ENCODE measurements around the gene UBA6. TPM values are rescaled to one million over a fixed set of nuclear protein-coding genes. Genes with fewer than 3 reads are reported as not detected.

The UBA6 gene
- total and polyA plus RNA-seq, 9 of the 15 experiments (the other 6 are each of a cell fraction or from before 2014, with no cell fraction given): 22.9 to 139 (median 94.6) TPM

GRCh38 chr4:67694662-67695061, 6.3 kb downstream of the UBA6 start:
- no TSS peak for BruUV-seq (replicated peaks)

More at GRCh38 chr4:67694662-67695061, 6.3 kb downstream of the UBA6 start:
- Histone ChIP-seq H3K27ac (ENCODE audit: extremely low read depth, low read depth, low read length) (no peak overlapping the region), H3K9me1 (ENCODE audit: control insufficient read depth, insufficient read depth, low read length) (no peaks in the 10 kb centered on the region), H3K4me2 (ENCODE audit: insufficient read depth, low read length) (no peak overlapping the region), H2AFZ (ENCODE audit: low read depth, low read length) (no peak overlapping the region), H3K4me1 (replicated peaks in 1 of 2; ENCODE audit: control insufficient read depth in 2 of 2, insufficient read depth in 2 of 2, low read length in 2 of 2) (peaks cover 3 to 12% of the 10 kb centered on the region in 2 experiments; a peak in 2 of 5 replicates), H3K36me3 (ENCODE audit: control insufficient read depth, insufficient read depth, low read length) (peaks cover 67% of the 10 kb centered on the region), H3K27me3 (ENCODE audit: control insufficient read depth in 2 of 2, insufficient read depth in 2 of 2, low read length in 2 of 2) (no peaks in the 10 kb centered on the region), H3K9ac (ENCODE audit: insufficient read depth in 1 of 2, low read depth in 2 of 2, low read length in 2 of 2) (no peak overlapping the region), H4K20me1 (replicated peaks; ENCODE audit: control insufficient read depth, insufficient read depth, low read length) (no peaks in the 10 kb centered on the region), H3K4me3 (no peak overlapping the region), H3K9me3 (replicated peaks; ENCODE audit: control insufficient read depth, insufficient read depth, low read depth, low read length) (no peaks in the 10 kb centered on the region), H3K79me2 (ENCODE audit: control insufficient read depth, insufficient read depth, low read length) (peaks cover 90% of the 10 kb centered on the region)
- DNase-seq (ENCODE audit: extremely low read depth in 1 of 4, low spot score in 3 of 4) (no peak), ATAC-seq (no peak), FAIRE-seq (no peak)
- TF ChIP-seq HEY1 (CRISPR knock-in tag; IDR thresholded peaks at IDR 0.05; ENCODE audit: borderline replicate concordance) (no peak), MLX (CRISPR knock-in tag; conservative IDR thresholded peaks at IDR 0.05) (no peak), NFXL1 (CRISPR knock-in tag; IDR thresholded peaks at IDR 0.05) (no peak), MTF1 (CRISPR knock-in tag; IDR thresholded peaks at IDR 0.05; ENCODE audit: borderline replicate concordance) (no peak), ZNF146 (CRISPR knock-in tag; IDR thresholded peaks at IDR 0.05; ENCODE audit: unreplicated experiment) (no peak), FUS (optimal IDR thresholded peaks at IDR 0.05; ENCODE audit: low read depth, low read length) (no peak)
- TF ChIP-seq, protein P1, sequence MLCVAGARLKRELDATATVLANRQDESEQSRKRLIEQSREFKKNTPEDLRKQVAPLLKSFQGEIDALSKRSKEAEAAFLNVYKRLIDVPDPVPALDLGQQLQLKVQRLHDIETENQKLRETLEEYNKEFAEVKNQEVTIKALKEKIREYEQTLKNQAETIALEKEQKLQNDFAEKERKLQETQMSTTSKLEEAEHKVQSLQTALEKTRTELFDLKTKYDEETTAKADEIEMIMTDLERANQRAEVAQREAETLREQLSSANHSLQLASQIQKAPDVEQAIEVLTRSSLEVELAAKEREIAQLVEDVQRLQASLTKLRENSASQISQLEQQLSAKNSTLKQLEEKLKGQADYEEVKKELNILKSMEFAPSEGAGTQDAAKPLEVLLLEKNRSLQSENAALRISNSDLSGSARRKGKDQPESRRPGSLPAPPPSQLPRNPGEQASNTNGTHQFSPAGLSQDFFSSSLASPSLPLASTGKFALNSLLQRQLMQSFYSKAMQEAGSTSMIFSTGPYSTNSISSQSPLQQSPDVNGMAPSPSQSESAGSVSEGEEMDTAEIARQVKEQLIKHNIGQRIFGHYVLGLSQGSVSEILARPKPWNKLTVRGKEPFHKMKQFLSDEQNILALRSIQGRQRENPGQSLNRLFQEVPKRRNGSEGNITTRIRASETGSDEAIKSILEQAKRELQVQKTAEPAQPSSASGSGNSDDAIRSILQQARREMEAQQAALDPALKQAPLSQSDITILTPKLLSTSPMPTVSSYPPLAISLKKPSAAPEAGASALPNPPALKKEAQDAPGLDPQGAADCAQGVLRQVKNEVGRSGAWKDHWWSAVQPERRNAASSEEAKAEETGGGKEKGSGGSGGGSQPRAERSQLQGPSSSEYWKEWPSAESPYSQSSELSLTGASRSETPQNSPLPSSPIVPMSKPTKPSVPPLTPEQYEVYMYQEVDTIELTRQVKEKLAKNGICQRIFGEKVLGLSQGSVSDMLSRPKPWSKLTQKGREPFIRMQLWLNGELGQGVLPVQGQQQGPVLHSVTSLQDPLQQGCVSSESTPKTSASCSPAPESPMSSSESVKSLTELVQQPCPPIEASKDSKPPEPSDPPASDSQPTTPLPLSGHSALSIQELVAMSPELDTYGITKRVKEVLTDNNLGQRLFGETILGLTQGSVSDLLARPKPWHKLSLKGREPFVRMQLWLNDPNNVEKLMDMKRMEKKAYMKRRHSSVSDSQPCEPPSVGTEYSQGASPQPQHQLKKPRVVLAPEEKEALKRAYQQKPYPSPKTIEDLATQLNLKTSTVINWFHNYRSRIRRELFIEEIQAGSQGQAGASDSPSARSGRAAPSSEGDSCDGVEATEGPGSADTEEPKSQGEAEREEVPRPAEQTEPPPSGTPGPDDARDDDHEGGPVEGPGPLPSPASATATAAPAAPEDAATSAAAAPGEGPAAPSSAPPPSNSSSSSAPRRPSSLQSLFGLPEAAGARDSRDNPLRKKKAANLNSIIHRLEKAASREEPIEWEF (CRISPR knock-in tag; IDR thresholded peaks at IDR 0.05): no peak
- POLR2A ChIA-PET: interaction anchor here (1.0 to 2.2 kb wide), 2 partner anchors 9 to 11 kb away, joined by 4 to 8 read pairs; no protein-coding TSS in a partner anchor
- in situ Hi-C loops (cut with MboI) (no loop called here), intact Hi-C loops (cut with micrococcal nuclease) (no loop called here)
- CTCF ChIA-PET (ENCODE audit: low intra/inter-chr PET ratio): interaction anchor here (0.6 kb wide), 1 partner anchor 214 kb away, joined by 5 read pairs; no protein-coding TSS in a partner anchor
- WGBS (ENCODE audit: insufficient coverage, low coverage, missing lambda C conversion rate): 97% methylated on average over 3 of the region's 3 CpGs

Measured in K562 (cell line).